Activated T-helper 1 cell treated with anti-CD3 and anti-CD28 coated beads, Interleukin-12 subunit alpha, Interleukin-12 subunit beta, Interleukin-2, Interleukin-4 antibody, amounts not matched to agents 30 ng/mL and 10 ng/mL and 1 ng/mL, durations not matched to agents 14 hours and 24 hours and 36 hours (primary cell): Measurements from ENCODE around the gene NPSR1. TPM values are rescaled to one million over a fixed set of nuclear protein-coding genes. Genes with fewer than 3 reads are reported as not detected.

Experiments used
- DNase-seq: peaks from one replicate; pipeline ENCODE4 v3.0.0; 2021; ENCODE audit warnings: low spot score
- H3K27ac Mint-ChIP-seq: one replicate; pipeline ENCODE4 v1.8.0; 2021; ENCODE audit warnings: mild to moderate bottlenecking, mixed read lengths
- H3K27me3 Mint-ChIP-seq: one replicate; pipeline ENCODE4 v1.8.0; 2022; ENCODE audit warnings: mild to moderate bottlenecking, moderate library complexity, mixed read lengths; ENCODE audit not compliant: insufficient read depth
- H3K36me3 Mint-ChIP-seq: one replicate; pipeline ENCODE4 v1.8.0; 2021; ENCODE audit warnings: low read depth, mixed read lengths
- H3K4me1 Mint-ChIP-seq: one replicate; pipeline ENCODE4 v1.8.0; 2021; ENCODE audit warnings: low read depth, mixed read lengths
- H3K4me3 Mint-ChIP-seq: one replicate; pipeline ENCODE4 v1.8.0; 2021; ENCODE audit warnings: mild to moderate bottlenecking, moderate library complexity, mixed read lengths
- H3K9me3 Mint-ChIP-seq: one replicate; pipeline ENCODE4 v1.8.0; 2021; ENCODE audit warnings: mixed read lengths
- intact Hi-C: fragments of 100-400 bp; cut with micrococcal nuclease; formaldehyde crosslinking; loops from one replicate; pipeline ENCODE4 v1.15.1; 2024
- total RNA-seq: library from RNA; stranded (reverse); gene quantifications from 2 replicates; pipeline ENCODE4 v1.2.3, GENCODE V29; 2022

Gene NPSR1
- total RNA-seq, 1 donor from 2014 or later: not detected

DNA sequence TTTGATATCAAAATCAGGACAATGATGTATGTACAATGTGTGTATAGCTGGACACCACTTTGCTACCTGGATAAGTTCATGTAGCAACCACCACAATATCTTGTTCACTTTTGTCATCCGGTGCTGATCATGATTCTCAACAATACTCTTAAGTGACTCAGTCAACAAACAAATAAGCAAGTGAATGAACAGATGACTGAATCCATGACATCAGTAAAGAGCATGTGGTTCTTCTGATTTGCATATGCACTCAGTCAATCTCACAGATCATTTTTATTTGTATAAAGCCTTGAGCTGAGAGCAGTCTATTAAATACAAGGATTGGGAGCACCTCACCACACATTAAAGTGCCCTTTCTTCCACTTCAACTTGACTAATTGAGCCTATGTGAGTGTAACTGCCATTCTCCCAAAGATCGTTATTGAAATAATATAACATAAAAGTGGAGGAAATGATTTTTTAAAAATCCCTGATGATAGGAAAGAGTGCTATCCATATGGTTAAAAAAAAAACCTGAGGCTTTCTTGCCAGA, 69.5 kb downstream of the NPSR1 start:
- Mint-ChIP-seq H3K27ac (no peak overlapping the region), H3K9me3 (no peaks in the 10 kb centered on the region), H3K36me3 (no peaks in the 10 kb centered on the region), H3K4me1 (no peaks in the 10 kb centered on the region), H3K4me3 (no peak overlapping the region), H3K27me3 (no peaks in the 10 kb centered on the region)
- DNase-seq: no peak
- intact Hi-C loops: no loop called here

- no peaks in the 10 kb centered on the region for H3K27me3 Mint-ChIP-seq
- intact Hi-C loops: no loop called here
- H3K36me3 Mint-ChIP-seq: no peaks in the 10 kb centered on the region
- no peak for DNase-seq
- H3K9me3 Mint-ChIP-seq: no peaks in the 10 kb centered on the region
- no peaks in the 10 kb centered on the region for H3K4me1 Mint-ChIP-seq
- H3K27ac Mint-ChIP-seq: no peak overlapping the region
- H3K4me3 Mint-ChIP-seq: no peak overlapping the region
Observed at GRCh38 chr7:34728156-34728555, 70.1 kb downstream of the NPSR1 start.

- no peak for DNase-seq
- intact Hi-C loops: no loop called here
- Mint-ChIP-seq H3K36me3 (no peaks in the 10 kb centered on the region), H3K4me1 (no peaks in the 10 kb centered on the region), H3K9me3 (no peaks in the 10 kb centered on the region), H3K27ac (no peak overlapping the region), H3K4me3 (no peak overlapping the region), H3K27me3 (no peaks in the 10 kb centered on the region)
Observed at GRCh38 chr7:34734771-34735170, 76.8 kb downstream of the NPSR1 start.

GRCh38 chr7:34735526-34735925, 77.5 kb downstream of the NPSR1 start:
- Mint-ChIP-seq H3K36me3 (no peaks in the 10 kb centered on the region), H3K4me3 (no peak overlapping the region), H3K4me1 (no peaks in the 10 kb centered on the region), H3K27me3 (no peaks in the 10 kb centered on the region), H3K27ac (no peak overlapping the region), H3K9me3 (no peaks in the 10 kb centered on the region)
- intact Hi-C loops: no loop called here
- DNase-seq: no peak

DNA sequence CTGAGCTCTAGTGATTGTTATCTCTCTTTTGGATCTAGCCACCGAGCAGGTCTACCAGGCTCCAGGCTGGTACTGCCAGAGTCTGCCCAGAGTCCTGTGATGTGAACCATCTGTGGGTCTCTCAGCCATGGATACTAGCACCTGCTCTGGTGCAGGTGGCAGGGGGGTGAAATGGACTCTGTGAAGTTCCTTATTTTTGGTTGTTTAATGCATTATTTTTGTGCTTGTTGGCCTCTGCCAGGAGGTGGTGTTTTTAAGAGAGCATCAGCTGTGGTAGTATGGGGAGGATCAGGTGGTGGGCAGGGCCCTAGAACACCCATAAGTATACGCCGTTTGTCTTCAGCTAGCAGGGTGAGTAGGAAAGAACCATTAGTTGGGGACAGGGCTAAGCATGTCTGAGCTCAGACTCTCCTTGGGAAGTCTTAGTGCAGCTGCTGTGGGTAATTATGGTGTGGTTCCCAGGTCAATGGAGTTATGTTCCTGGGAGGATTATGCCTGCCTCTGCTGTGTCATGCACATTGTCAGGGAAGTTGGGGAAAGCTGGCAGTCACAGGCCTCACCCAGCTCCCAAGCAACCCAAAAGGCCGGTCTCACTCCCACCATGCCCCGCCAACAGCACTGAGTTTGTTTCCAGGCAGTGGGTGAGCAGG, 81.8 kb downstream of the NPSR1 start:
- no peaks in the 10 kb centered on the region for H3K9me3 Mint-ChIP-seq
- peaks cover 2% of the 10 kb centered on the region for H3K27me3 Mint-ChIP-seq
- H3K4me3 Mint-ChIP-seq: no peak overlapping the region
- H3K36me3 Mint-ChIP-seq: no peaks in the 10 kb centered on the region
- no peak for DNase-seq
- intact Hi-C loops: no loop called here
- no peaks in the 10 kb centered on the region for H3K4me1 Mint-ChIP-seq
- H3K27ac Mint-ChIP-seq: no peak overlapping the region

GRCh38 chr7:34740840-34741239, 82.8 kb downstream of the NPSR1 start:
- no peaks in the 10 kb centered on the region for H3K36me3 Mint-ChIP-seq
- H3K9me3 Mint-ChIP-seq: no peaks in the 10 kb centered on the region
- no peak overlapping the region for H3K27ac Mint-ChIP-seq
- intact Hi-C loops: no loop called here
- no peaks in the 10 kb centered on the region for H3K4me1 Mint-ChIP-seq
- peaks cover 2% of the 10 kb centered on the region for H3K27me3 Mint-ChIP-seq
- DNase-seq: no peak
- H3K4me3 Mint-ChIP-seq: no peak overlapping the region

DNA sequence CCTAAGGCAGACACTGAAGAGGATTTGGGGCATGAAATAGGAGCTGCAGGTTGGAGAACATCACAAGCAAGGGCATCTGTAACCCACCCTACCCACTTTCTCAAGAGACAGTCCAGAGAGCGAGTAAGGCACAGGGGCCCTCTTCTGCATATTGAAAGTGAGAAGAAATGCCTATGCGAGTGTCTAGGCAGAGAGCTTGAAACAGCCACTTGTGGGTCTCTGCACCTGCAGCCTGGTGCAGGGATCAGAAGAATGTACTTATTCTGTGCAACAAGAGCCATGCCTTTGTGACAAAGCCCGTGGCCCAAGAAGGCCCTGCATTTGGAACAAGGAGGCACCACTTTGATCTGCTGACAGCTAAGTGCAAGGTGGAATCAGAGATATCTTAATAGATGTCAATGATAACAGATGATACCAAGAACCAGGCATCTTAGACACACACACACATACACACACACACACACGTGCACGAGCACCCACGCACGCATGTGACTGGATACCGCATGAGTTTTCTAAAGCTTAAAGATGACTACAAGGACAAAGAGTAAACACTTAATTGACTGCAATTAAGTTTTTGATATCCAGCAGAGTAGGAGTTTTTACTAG, 89.3 kb downstream of the NPSR1 start:
- Mint-ChIP-seq H3K36me3 (no peaks in the 10 kb centered on the region), H3K27ac (no peak overlapping the region), H3K9me3 (no peaks in the 10 kb centered on the region), H3K4me3 (no peak overlapping the region), H3K4me1 (no peaks in the 10 kb centered on the region), H3K27me3 (peaks cover 2% of the 10 kb centered on the region)
- no peak for DNase-seq
- intact Hi-C loops: no loop called here

DNA sequence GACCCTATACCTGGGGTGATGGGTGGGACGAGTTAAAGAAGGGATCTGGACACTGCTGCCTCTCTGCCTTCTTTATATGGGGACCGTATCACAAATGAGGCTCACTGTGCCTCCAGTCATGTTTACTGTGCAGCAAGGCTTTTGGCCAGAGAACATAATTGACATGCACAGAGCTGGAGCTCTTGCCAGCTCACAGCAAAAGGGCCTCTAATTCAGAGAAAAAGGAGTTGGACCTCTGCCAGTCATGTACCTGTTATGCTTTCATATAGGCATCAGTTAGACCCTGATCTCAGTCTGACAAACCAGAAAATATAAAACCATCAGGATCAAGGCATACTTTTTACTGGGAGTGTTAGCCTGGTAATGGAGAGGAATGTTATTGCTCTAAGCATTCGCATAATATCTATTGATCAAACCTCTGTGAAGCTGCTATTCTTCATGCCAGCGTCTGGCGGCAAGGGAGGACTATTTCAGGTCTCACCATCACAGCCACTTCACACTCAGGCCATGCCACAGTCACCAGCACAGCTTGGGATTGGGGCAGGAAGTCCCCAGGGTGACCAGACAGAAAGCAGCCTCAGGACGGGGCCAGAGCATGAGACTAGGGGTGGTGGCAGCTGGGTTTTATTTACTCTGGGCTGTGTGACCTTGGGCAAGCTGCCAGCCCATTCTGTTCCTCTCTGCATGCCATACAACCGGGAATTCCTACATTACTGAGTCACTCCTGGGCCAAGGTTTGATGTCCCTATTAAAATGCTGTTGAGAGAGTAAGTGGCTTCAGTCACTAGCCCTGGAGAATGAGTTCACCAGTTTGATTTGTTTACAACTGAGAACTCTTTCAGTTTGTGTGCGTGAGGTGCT, 90.1 kb downstream of the NPSR1 start:
- Mint-ChIP-seq H3K36me3 (no peaks in the 10 kb centered on the region), H3K9me3 (no peaks in the 10 kb centered on the region), H3K27me3 (peaks cover 2% of the 10 kb centered on the region), H3K27ac (no peak overlapping the region), H3K4me1 (no peaks in the 10 kb centered on the region), H3K4me3 (no peak overlapping the region)
- intact Hi-C loops: no loop called here
- DNase-seq: no peak

GRCh38 chr7:34748728-34749089, 90.7 kb downstream of the NPSR1 start:
- Mint-ChIP-seq H3K27ac (no peak overlapping the region), H3K36me3 (no peaks in the 10 kb centered on the region)
- intact Hi-C loops: no loop called here

DNA sequence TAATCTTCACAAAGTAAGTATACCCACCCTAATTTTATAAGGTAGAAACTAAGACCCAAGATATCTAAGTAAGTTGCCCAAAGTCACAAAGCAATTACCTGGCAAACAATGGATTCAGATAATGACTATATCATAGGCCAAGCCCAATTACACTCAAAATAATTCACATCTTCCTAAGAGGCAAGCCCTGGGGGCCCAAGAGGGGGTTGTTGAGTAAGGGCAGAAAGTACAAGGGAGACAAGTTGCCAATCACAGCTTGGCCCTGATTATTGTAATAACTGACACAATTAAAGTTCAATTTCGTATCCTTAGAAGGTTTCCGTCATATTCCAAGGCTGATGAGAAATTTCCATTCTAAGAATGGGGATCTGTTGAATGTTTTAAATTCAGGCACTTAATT, 91.4 kb downstream of the NPSR1 start:
- intact Hi-C loops: no loop called here
- Mint-ChIP-seq H3K27me3 (no peaks in the 10 kb centered on the region), H3K27ac (no peak overlapping the region), H3K4me3 (no peak overlapping the region), H3K36me3 (no peaks in the 10 kb centered on the region), H3K4me1 (no peaks in the 10 kb centered on the region), H3K9me3 (no peaks in the 10 kb centered on the region)
- DNase-seq: no peak

More at GRCh38 chr7:34748728-34749089, 90.7 kb downstream of the NPSR1 start:
- H3K9me3 Mint-ChIP-seq: no peaks in the 10 kb centered on the region
- no peaks in the 10 kb centered on the region for H3K4me1 Mint-ChIP-seq
- H3K4me3 Mint-ChIP-seq: no peak overlapping the region
- no peaks in the 10 kb centered on the region for H3K27me3 Mint-ChIP-seq
- no peak for DNase-seq

- intact Hi-C loops: no loop called here
- no peaks in the 10 kb centered on the region for H3K4me1 Mint-ChIP-seq
- H3K27me3 Mint-ChIP-seq: no peaks in the 10 kb centered on the region
- DNase-seq: no peak
- no peak overlapping the region for H3K4me3 Mint-ChIP-seq
- H3K27ac Mint-ChIP-seq: no peak overlapping the region
- H3K36me3 Mint-ChIP-seq: no peaks in the 10 kb centered on the region
- H3K9me3 Mint-ChIP-seq: no peaks in the 10 kb centered on the region
Observed at GRCh38 chr7:34750209-34750608, 92.2 kb downstream of the NPSR1 start.

GRCh38 chr7:34750636-34751035, 92.6 kb downstream of the NPSR1 start:
- Mint-ChIP-seq H3K27ac (no peak overlapping the region), H3K4me3 (no peak overlapping the region), H3K9me3 (no peaks in the 10 kb centered on the region), H3K4me1 (no peaks in the 10 kb centered on the region), H3K27me3 (no peaks in the 10 kb centered on the region), H3K36me3 (no peaks in the 10 kb centered on the region)
- intact Hi-C loops: no loop called here
- no peak for DNase-seq
